G401.6 (cell line): Measurements from ENCODE around the gene TWSG1.
"Not testable (repeated sequence)": the region's sequence is repeated elsewhere in the genome, so short reads cannot be mapped to it uniquely, and the experiment has no call there.

ENCODE experiments used
- FAIRE-seq: peaks from 2 replicates; lab custom pipeline; 2012; peaks lifted over from hg19 to GRCh38; lab: Jason Lieb, UNC

TWSG1 gene

GRCh38 chr18:9426753-9427152, 92.2 kb downstream of the TWSG1 start:
- FAIRE-seq = no peak

GRCh38 chr18:9428301-9428706, 93.7 kb downstream of the TWSG1 start:
- no peak for FAIRE-seq

- no peak for FAIRE-seq
Observed at GRCh38 chr18:9428862-9429661, 94.5 kb downstream of the TWSG1 start.

GRCh38 chr18:9429662-9429993, 95.1 kb downstream of the TWSG1 start:
- no peak for FAIRE-seq

- FAIRE-seq = not testable (repeated sequence)
Observed at GRCh38 chr18:9430315-9430714, 95.7 kb downstream of the TWSG1 start.

GRCh38 chr18:9431296-9431695, 96.7 kb downstream of the TWSG1 start:
- FAIRE-seq = no peak

GRCh38 chr18:9433122-9433521, 98.5 kb downstream of the TWSG1 start:
- FAIRE-seq = not testable (repeated sequence)

- no peak for FAIRE-seq
Observed at GRCh38 chr18:9433671-9434121, 99.1 kb downstream of the TWSG1 start.

- FAIRE-seq = no peak
Observed at GRCh38 chr18:9434122-9434701, 99.6 kb downstream of the TWSG1 start.

GRCh38 chr18:9435041-9435440, 100.5 kb downstream of the TWSG1 start:
- FAIRE-seq = no peak

- FAIRE-seq = no peak
Observed at GRCh38 chr18:9436206-9436929, 101.8 kb downstream of the TWSG1 start.

GRCh38 chr18:9437021-9437437, 102.5 kb downstream of the TWSG1 start:
- no peak for FAIRE-seq

GRCh38 chr18:9437672-9438071, 103.1 kb downstream of the TWSG1 start:
- no peak for FAIRE-seq

- FAIRE-seq = peak; percentile 6
Observed at GRCh38 chr18:9441061-9441460, 106.5 kb downstream of the TWSG1 start.

GRCh38 chr18:9444549-9444948, 110.0 kb downstream of the TWSG1 start:
- FAIRE-seq = no peak

GRCh38 chr18:9446839-9447238, 112.3 kb downstream of the TWSG1 start:
- no peak for FAIRE-seq

GRCh38 chr18:9447334-9447733, 112.8 kb downstream of the TWSG1 start:
- FAIRE-seq = no peak

- FAIRE-seq = no peak
Observed at GRCh38 chr18:9449600-9450414, 115.2 kb downstream of the TWSG1 start.

- FAIRE-seq = not testable (repeated sequence)
Observed at GRCh38 chr18:9450920-9451319, 116.3 kb downstream of the TWSG1 start.
